Choroid plexus epithelial cell (primary cell): ENCODE results near the gene SLC38A9.
A peak's percentile ranks its signal among the peaks of the same experiment; 100 is the strongest.

ENCODE experiments used
- DNase-seq: peaks from one replicate; pipeline ENCODE4 v3.0.0-alpha.2; 2010; ENCODE audit warnings: low read depth
- H3K4me3 ChIP-seq: 2 replicates; pipeline ENCODE4 v1.5.1; 2011; ENCODE audit warnings: low read depth, mild to moderate bottlenecking, control low read depth, low read length, moderate library complexity
- TF ChIP-seq, protein P1 (sequence below): conservative IDR thresholded peaks from 2 replicates; pipeline ENCODE4 v1.5.1; 2011; ENCODE audit warnings: low read depth, mild to moderate bottlenecking, control low read depth, inconsistent platforms, low read length, moderate library complexity

Gene SLC38A9

GRCh38 chr5:55591686-55592085 is 120.4 kb downstream of the SLC38A9 start:
- peak; percentile 18 for DNase-seq
- no peak overlapping the region for H3K4me3 ChIP-seq
- TF ChIP-seq, protein P1, sequence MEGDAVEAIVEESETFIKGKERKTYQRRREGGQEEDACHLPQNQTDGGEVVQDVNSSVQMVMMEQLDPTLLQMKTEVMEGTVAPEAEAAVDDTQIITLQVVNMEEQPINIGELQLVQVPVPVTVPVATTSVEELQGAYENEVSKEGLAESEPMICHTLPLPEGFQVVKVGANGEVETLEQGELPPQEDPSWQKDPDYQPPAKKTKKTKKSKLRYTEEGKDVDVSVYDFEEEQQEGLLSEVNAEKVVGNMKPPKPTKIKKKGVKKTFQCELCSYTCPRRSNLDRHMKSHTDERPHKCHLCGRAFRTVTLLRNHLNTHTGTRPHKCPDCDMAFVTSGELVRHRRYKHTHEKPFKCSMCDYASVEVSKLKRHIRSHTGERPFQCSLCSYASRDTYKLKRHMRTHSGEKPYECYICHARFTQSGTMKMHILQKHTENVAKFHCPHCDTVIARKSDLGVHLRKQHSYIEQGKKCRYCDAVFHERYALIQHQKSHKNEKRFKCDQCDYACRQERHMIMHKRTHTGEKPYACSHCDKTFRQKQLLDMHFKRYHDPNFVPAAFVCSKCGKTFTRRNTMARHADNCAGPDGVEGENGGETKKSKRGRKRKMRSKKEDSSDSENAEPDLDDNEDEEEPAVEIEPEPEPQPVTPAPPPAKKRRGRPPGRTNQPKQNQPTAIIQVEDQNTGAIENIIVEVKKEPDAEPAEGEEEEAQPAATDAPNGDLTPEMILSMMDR, result no peak

DNA sequence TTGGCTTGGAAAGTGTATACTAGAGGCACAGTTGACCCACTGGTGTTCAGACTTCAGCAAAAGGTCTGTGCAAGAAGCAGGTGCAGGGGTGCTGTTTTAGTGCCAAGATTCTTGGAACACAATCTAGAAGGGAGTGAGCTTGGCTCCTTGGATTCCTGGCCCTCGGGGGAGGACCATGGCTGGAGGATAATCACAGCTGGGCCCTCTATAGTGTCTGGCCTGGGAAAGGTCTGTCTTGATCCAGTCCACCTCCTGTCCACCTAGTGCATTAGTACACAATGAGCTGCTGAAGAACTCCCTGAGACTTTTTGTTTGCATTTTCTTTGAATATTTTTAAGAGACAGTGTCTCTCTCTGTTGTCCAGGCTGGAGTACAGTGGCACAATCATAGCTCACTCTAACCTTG is 126.9 kb downstream of the SLC38A9 start:
- no peak for DNase-seq
- H3K4me3 ChIP-seq, result no peak overlapping the region
- TF ChIP-seq, protein P1, result no peak

DNA sequence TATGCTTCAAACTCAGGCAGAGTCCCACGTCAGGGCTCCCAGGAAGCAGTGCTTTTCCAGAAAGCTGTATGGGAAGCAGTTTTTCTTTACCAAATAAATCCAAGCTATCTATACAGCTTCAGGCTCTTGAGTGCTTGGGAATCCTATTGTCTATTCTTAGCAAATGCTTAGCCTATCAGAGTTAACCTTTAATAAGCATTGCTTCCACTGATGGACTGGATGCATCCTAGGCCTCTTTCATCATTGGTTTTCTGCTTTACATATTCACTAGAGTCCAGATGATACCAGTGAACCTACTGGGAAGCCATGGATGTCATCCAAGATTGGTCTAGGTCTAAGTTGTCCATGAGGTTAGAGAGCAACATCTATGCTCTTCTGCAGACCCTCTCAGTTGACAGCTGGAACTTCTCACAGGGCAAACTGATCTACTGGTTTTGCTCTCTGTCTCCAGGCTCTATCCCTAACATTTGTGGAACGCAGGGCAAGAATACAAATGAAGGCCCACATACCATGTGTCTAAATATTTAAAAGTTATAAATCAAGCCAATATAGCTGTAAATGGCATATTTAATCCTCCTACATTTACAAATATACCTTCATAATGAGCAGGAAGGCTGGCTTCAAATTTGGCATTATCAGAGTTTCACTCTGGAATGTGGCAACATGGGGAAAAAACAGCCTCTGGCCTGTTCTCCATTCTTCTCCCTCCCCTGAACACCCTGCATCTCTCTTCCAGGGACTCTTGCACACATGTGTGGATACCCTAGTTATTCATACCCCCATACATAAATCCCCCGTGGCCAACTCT is 127.5 kb downstream of the SLC38A9 start:
- no peak for DNase-seq
- no peak overlapping the region for H3K4me3 ChIP-seq
- TF ChIP-seq, protein P1, result no peak

DNA sequence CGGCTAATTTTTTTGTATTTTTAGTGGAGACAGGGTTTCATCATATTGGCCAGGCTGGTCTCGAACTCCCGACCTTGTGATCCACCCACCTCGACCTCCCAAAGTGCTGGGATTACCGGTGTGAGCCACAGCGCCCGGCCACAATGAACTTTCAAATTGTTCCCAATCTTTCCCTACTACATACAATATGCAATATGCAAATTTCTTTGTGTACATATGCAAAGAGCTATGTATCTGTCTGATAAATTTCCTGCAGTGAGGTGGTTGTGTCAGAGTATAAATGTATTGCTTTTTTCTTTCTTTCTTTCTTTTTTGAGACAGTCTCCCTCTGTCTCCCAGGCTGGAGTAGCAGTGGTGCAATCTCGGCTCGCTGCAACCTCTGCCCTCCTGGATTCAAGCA is 128.5 kb downstream of the SLC38A9 start:
- TF ChIP-seq, protein P1, result no peak
- no peak for DNase-seq
- no peak overlapping the region for H3K4me3 ChIP-seq

GRCh38 chr5:55582256-55582655 is 129.9 kb downstream of the SLC38A9 start:
- TF ChIP-seq, protein P1, result no peak
- H3K4me3 ChIP-seq, result no peak overlapping the region
- no peak for DNase-seq

DNA sequence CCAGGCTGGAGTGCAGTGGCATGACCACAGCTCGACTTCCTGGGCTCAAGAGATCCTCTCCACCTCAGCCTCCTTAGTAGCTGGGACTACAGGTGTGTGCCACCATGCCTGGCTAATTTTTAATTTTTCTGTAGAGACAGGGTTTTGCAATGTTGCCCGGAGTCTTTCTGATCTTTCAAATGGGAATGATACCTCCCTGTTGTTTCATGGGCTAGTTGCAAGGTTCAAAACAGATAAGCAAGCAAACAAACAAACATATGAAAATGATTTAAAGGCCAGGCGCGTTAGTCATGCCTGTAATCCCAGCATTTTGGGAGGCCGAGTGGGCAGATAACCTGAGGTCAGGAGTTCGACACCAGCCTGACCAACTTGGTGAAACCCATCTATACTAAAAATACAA is 132.1 kb downstream of the SLC38A9 start:
- H3K4me3 ChIP-seq, result no peak overlapping the region
- TF ChIP-seq, protein P1, result no peak
- DNase-seq, result no peak

DNA sequence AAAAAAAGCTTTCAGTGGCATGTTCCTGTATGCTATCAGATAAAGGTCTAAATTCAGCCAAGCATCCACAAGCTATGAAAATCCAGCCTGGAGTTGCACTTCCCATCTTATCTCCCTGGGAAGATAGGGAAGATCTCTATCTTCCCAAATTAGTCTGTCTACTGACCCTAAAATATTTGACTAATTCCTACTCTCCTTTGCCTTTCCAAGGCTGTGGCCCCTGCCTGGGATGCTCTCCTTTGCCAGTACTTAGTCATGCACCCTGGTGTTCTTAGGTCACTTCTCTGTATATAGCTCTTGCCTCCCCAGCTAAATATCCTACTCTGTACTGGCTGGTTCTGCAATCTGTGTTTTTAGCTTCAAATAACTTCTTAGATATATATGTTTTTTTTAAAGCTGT is 133.4 kb downstream of the SLC38A9 start:
- peak; percentile 76 for DNase-seq
- no peak overlapping the region for H3K4me3 ChIP-seq
- TF ChIP-seq, protein P1, result no peak
